PC-9 (cell line): Measurements from ENCODE around the gene ALDOB. TPM values are rescaled to one million over a fixed set of nuclear protein-coding genes. Genes with fewer than 3 reads are reported as not detected.
A peak's percentile ranks its signal among the peaks of the same experiment; 100 is the strongest.

Source experiments
- BruUV-seq: library from RNA; stranded (reverse); fragments of 400-500 nt; replicated peaks from 2 replicates; lab custom pipeline; 2021; lab: Mats Ljungman, UMichigan
- CTCF ChIA-PET: fragments of 300-600 bp; sonication (Branson Sonifier 250); formaldehyde crosslinking; loops from one replicate; lab custom pipeline; 2022; ENCODE audit warnings: antibody characterized with exemption; lab: Charles Lee
- POLR2A ChIA-PET: fragments of 300-600 bp; sonication (Branson Sonifier 250); formaldehyde crosslinking; loops from one replicate; lab custom pipeline; 2022; ENCODE audit warnings: antibody characterized with exemption; ENCODE audit not compliant: unreplicated experiment; lab: Charles Lee
- DNase-seq, 2 experiments: peaks; one replicate each; pipeline versions ENCODE4 v3.0.0 to v3.0.0-alpha.2; 2015 to 2022; ENCODE audit warnings: mixed read lengths in 1 of 2
- H2AFZ ChIP-seq: fragments of 200-600 bp; sonication (generic); 2 replicates; pipeline ENCODE4 v1.8.1; 2017; ENCODE audit warnings: antibody characterized with exemption
- H3F3A ChIP-seq: fragments of 200-600 bp; sonication (generic); 2 replicates; pipeline ENCODE4 v1.8.1; 2017; ENCODE audit warnings: antibody characterized with exemption, mild to moderate bottlenecking, low read depth; ENCODE audit not compliant: insufficient read depth
- H3K27ac ChIP-seq: fragments of 200-600 bp; sonication (generic); 2 replicates; pipeline ENCODE4 v1.6.1; 2016; ENCODE audit warnings: mixed run types
- H3K27me3 ChIP-seq: fragments of 200-600 bp; sonication (generic); 2 replicates; pipeline ENCODE4 v1.6.1; 2016; ENCODE audit warnings: low read depth, mixed run types; ENCODE audit not compliant: insufficient read depth
- H3K36me3 ChIP-seq: fragments of 200-600 bp; sonication (generic); 2 replicates; pipeline ENCODE4 v1.6.1; 2016; ENCODE audit warnings: low read depth, mixed run types
- H3K4me1 ChIP-seq: fragments of 200-600 bp; sonication (generic); replicated peaks from 2 replicates; pipeline ENCODE4 v1.6.1; 2016; ENCODE audit warnings: mixed run types; ENCODE audit not compliant: insufficient read depth
- H3K4me2 ChIP-seq: fragments of 200-600 bp; sonication (generic); 2 replicates; pipeline ENCODE4 v1.6.1; 2017; ENCODE audit warnings: mixed run types
- H3K4me3 ChIP-seq: fragments of 200-600 bp; sonication (generic); 2 replicates; pipeline ENCODE4 v1.6.1; 2016; ENCODE audit warnings: mixed run types
- H3K79me2 ChIP-seq: fragments of 200-600 bp; sonication (generic); 2 replicates; pipeline ENCODE4 v1.6.1; 2017; ENCODE audit warnings: low read depth, mixed run types
- H3K9me2 ChIP-seq: fragments of 200-600 bp; sonication (generic); 2 replicates; pipeline ENCODE4 v1.8.1; 2017; ENCODE audit warnings: mild to moderate bottlenecking; ENCODE audit not compliant: insufficient read depth
- H3K9me3 ChIP-seq: fragments of 200-600 bp; sonication (generic); 2 replicates; pipeline ENCODE4 v1.8.1; 2016; ENCODE audit warnings: low read depth; ENCODE audit not compliant: insufficient read depth
- H4K20me1 ChIP-seq: fragments of 200-600 bp; sonication (generic); 2 replicates; pipeline ENCODE4 v1.8.1; 2017; ENCODE audit not compliant: insufficient read depth
- CTCF ChIP-seq: fragments of 200-600 bp; sonication (generic); conservative IDR thresholded peaks from 2 replicates; pipeline ENCODE4 v1.6.1; 2017; ENCODE audit warnings: mixed run types, antibody characterized with exemption, mild to moderate bottlenecking, moderate library complexity
- EZH2 ChIP-seq: fragments of 200-600 bp; sonication (generic); IDR thresholded peaks from 2 replicates; pipeline ENCODE4 v1.8.0; 2017; ENCODE audit warnings: antibody characterized with exemption, low read depth
- intact Hi-C: fragments of 100-400 bp; cut with micrococcal nuclease; formaldehyde crosslinking; loops from one replicate; pipeline ENCODE4 v1.10.0; 2022; ENCODE audit not compliant: unreplicated experiment
- total RNA-seq: library from RNA; stranded (reverse); gene quantifications from 2 replicates; pipeline ENCODE4 v1.2.3, GENCODE V29; 2021

The ALDOB gene
- total RNA-seq, 1 experiment from 2014 or later: not detected

- Histone ChIP-seq H3K79me2 (no peaks in the 10 kb centered on the region), H3K27ac (no peak overlapping the region), H2AFZ (no peak overlapping the region), H3K27me3 (peaks cover 13% of the 10 kb centered on the region), H3K9me2 (no peaks in the 10 kb centered on the region), H3K36me3 (no peaks in the 10 kb centered on the region), H3K9me3 (no peaks in the 10 kb centered on the region), H4K20me1 (no peaks in the 10 kb centered on the region), H3K4me1 (no peaks in the 10 kb centered on the region), H3K4me2 (no peak overlapping the region), H3K4me3 (no peak overlapping the region), H3F3A (no peaks in the 10 kb centered on the region)
- intact Hi-C loops: no loop called here
- TF ChIP-seq EZH2 (no peak), CTCF (no peak)
- POLR2A ChIA-PET: no interaction called here
- peak in 1 of 2 experiments; percentile 69 for DNase-seq
- CTCF ChIA-PET: no interaction called here
- no TSS peak for BruUV-seq
Measured at GRCh38 chr9:101480386-101480785, 44.8 kb upstream of the ALDOB start.

GRCh38 chr9:101479338-101480030 is 43.9 kb upstream of the ALDOB start:
- ChIA-PET POLR2A (no interaction called here), CTCF (no interaction called here)
- H3K79me2 ChIP-seq: no peaks in the 10 kb centered on the region
- H3K9me2 ChIP-seq: no peaks in the 10 kb centered on the region
- no peak overlapping the region for H2AFZ ChIP-seq
- no peaks in the 10 kb centered on the region for H3F3A ChIP-seq
- no peak for TF ChIP-seq CTCF
- TF ChIP-seq EZH2: no peak
- H3K27ac ChIP-seq: no peak overlapping the region
- peaks cover 22% of the 10 kb centered on the region for H3K27me3 ChIP-seq
- no peaks in the 10 kb centered on the region for H4K20me1 ChIP-seq
- H3K4me2 ChIP-seq: no peak overlapping the region
- no peak for DNase-seq
- no peaks in the 10 kb centered on the region for H3K36me3 ChIP-seq
- intact Hi-C loops: no loop called here
- H3K4me3 ChIP-seq: no peak overlapping the region
- BruUV-seq: no TSS peak
- no peaks in the 10 kb centered on the region for H3K4me1 ChIP-seq
- no peaks in the 10 kb centered on the region for H3K9me3 ChIP-seq

- H3K9me2 ChIP-seq: no peaks in the 10 kb centered on the region
- no peak for TF ChIP-seq CTCF
- no peak for TF ChIP-seq EZH2
- intact Hi-C loops: no loop called here
- H3K36me3 ChIP-seq: no peaks in the 10 kb centered on the region
- POLR2A ChIA-PET: no interaction called here
- H4K20me1 ChIP-seq: no peaks in the 10 kb centered on the region
- no peak overlapping the region for H3K27ac ChIP-seq
- BruUV-seq: no TSS peak
- H3K27me3 ChIP-seq: peaks cover 28% of the 10 kb centered on the region
- no peaks in the 10 kb centered on the region for H3K9me3 ChIP-seq
- H3K4me3 ChIP-seq: no peak overlapping the region
- no peaks in the 10 kb centered on the region for H3K79me2 ChIP-seq
- no peak for DNase-seq
- no peaks in the 10 kb centered on the region for H3K4me1 ChIP-seq
- no peaks in the 10 kb centered on the region for H3F3A ChIP-seq
- no peak overlapping the region for H2AFZ ChIP-seq
- CTCF ChIA-PET: no interaction called here
- H3K4me2 ChIP-seq: no peak overlapping the region
Measured at GRCh38 chr9:101478906-101479305, 43.3 kb upstream of the ALDOB start.
